GM18909 (cell line): ENCODE results near the gene CCDC34.
"Not testable (repeated sequence)": the region's sequence is repeated elsewhere in the genome, so short reads cannot be mapped to it uniquely, and the experiment has no call there.

ENCODE experiments used
- ATAC-seq: cut with Tn5 transposase; IDR thresholded peaks from one replicate; pipeline ENCODE4 v1.9.1; 2021; ENCODE audit warnings: mild to moderate bottlenecking; ENCODE audit not compliant: unreplicated experiment, poor library complexity

Gene CCDC34

GRCh38 chr11:27329867-27330632 lies 33.0 kb downstream of the CCDC34 start:
- no peak for ATAC-seq

GRCh38 chr11:27328614-27329013 lies 34.4 kb downstream of the CCDC34 start:
- ATAC-seq = no peak

GRCh38 chr11:27327064-27327463 lies 36.0 kb downstream of the CCDC34 start:
- not testable (repeated sequence) for ATAC-seq

- ATAC-seq = not testable (repeated sequence)
Observed at GRCh38 chr11:27322196-27322595, 40.8 kb downstream of the CCDC34 start.

GRCh38 chr11:27321340-27321739 lies 41.7 kb downstream of the CCDC34 start:
- ATAC-seq = not testable (repeated sequence)

GRCh38 chr11:27319072-27319471 lies 43.9 kb downstream of the CCDC34 start:
- ATAC-seq = peak; percentile 99

GRCh38 chr11:27317751-27318150 lies 45.3 kb downstream of the CCDC34 start:
- no peak for ATAC-seq

- no peak for ATAC-seq
Observed at GRCh38 chr11:27315836-27316235, 47.2 kb downstream of the CCDC34 start.

GRCh38 chr11:27313157-27313821 lies 49.7 kb downstream of the CCDC34 start:
- ATAC-seq = no peak

- ATAC-seq = no peak
Observed at GRCh38 chr11:27312110-27312509, 50.9 kb downstream of the CCDC34 start.

- ATAC-seq = no peak
Observed at GRCh38 chr11:27310707-27311106, 52.3 kb downstream of the CCDC34 start.

- no peak for ATAC-seq
Observed at GRCh38 chr11:27310182-27310581, 52.8 kb downstream of the CCDC34 start.

GRCh38 chr11:27309046-27309445 lies 54.0 kb downstream of the CCDC34 start:
- ATAC-seq = no peak

GRCh38 chr11:27307232-27307631 lies 55.8 kb downstream of the CCDC34 start:
- ATAC-seq = no peak

GRCh38 chr11:27305751-27306150 lies 57.3 kb downstream of the CCDC34 start:
- no peak for ATAC-seq

GRCh38 chr11:27304514-27304913 lies 58.5 kb downstream of the CCDC34 start:
- no peak for ATAC-seq

- ATAC-seq = no peak
Observed at GRCh38 chr11:27303903-27304302, 59.1 kb downstream of the CCDC34 start.

- no peak for ATAC-seq
Observed at GRCh38 chr11:27300974-27301373, 62.0 kb downstream of the CCDC34 start.

- ATAC-seq = no peak
Observed at GRCh38 chr11:27297616-27298015, 65.4 kb downstream of the CCDC34 start.

GRCh38 chr11:27296497-27296896 lies 66.5 kb downstream of the CCDC34 start:
- ATAC-seq = peak; percentile 87

- no peak for ATAC-seq
Observed at GRCh38 chr11:27295928-27296327, 67.1 kb downstream of the CCDC34 start.

GRCh38 chr11:27294654-27295053 lies 68.4 kb downstream of the CCDC34 start:
- ATAC-seq = no peak
